ENCODE measurements around the gene C9orf40. TPM values are rescaled to one million over a fixed set of nuclear protein-coding genes. Genes with fewer than 3 reads are reported as not detected.

C9orf40 gene
- total and polyA plus RNA-seq, 2 of the 4 experiments (the other 2 are of a cell fraction) = 0.36 to 1.9 TPM

DNA sequence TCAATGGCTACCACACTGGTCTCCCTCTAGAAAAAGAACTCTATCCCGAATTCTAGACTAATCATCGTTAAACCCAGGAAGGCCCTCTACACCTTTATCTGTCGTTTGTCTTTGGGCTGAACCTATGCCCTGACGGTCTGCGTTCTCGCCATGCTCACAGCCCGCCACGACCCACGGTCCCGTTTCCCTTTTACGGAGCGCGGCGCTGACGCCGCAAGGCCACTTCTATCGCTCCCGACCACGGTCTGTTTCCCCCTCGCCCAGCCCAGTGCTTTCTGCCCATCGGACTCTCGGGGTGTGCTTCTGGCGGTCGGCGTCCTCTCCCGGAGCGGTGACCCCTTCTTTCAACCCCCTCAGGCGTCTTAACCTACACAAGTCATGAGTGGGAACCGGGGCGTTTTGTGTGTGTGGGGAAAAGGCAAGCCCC is 974 bp downstream of the C9orf40 start:
- no peak overlapping the region for H2AK5ac ChIP-seq (ENCODE audit: low read depth, low read length)
- peak overlapping the region; percentile 54; the same call in 1 of the 2 replicates for H2BK120ac ChIP-seq (ENCODE audit: low read depth, low read length)
- peak overlapping the region; percentile 92 for H3K4me2 ChIP-seq (ENCODE audit: low read depth, low read length)
- H3K9me1 ChIP-seq (ENCODE audit: insufficient read depth, low read length) = no peaks in the 10 kb centered on the region
- H3K79me1 ChIP-seq (ENCODE audit: low read depth in 1 of 2, low read length in 2 of 2) = peaks cover 11 to 16% of the 10 kb centered on the region in 2 experiments
- no peak overlapping the region; the same call in 1 of the 2 replicates for H4K91ac ChIP-seq (ENCODE audit: insufficient read depth, low read depth, low read length)
- no peaks in the 10 kb centered on the region for H3K36me3 ChIP-seq (ENCODE audit: control insufficient read depth, insufficient read depth, low read length)
- H3K27me3 ChIP-seq (ENCODE audit: control insufficient read depth, insufficient read depth, low read length) = no peaks in the 10 kb centered on the region
- peak overlapping the region; percentile 82 for H3K27ac ChIP-seq (ENCODE audit: insufficient read depth, low read length)
- H2AK9ac ChIP-seq (replicated peaks; ENCODE audit: low read depth, low read length, poor library complexity) = peak overlapping the region; percentile 92
- dilution Hi-C loops (cut with HindIII; ENCODE audit: low sequenced_read_pairs, unreplicated experiment) = no loop called here
- peak overlapping the region; percentile 42; the same call in 1 of the 2 replicates for H3K56ac ChIP-seq (ENCODE audit: extremely low read depth, insufficient read depth, low read length)
- peak overlapping the region; percentile 8; the same call in 1 of the 2 replicates for H4K5ac ChIP-seq (ENCODE audit: low read depth, low read length)
- ChIA-PET CTCF (interaction anchor here (0.6 kb wide), 1 partner anchor 39 kb away, joined by 5 read pairs; no protein-coding TSS in a partner anchor), POLR2A (ENCODE audit: unreplicated experiment) (interaction anchor here (0.6 kb wide), 1 partner anchor 124 kb away, joined by 5 read pairs; no protein-coding TSS in a partner anchor)
- 3% methylated on average over 9 of the region's 30 CpGs; no CpG with 5 or more reads in 1 of the 2 experiments for WGBS, 2 experiments (ENCODE audit: extremely low coverage in 2 of 2, insufficient read length in 1 of 2)
- in situ Hi-C loops (cut with MboI; ENCODE audit: low sequenced_read_pairs) = no loop called here
- H3K9me3 ChIP-seq (ENCODE audit: control insufficient read depth, insufficient read depth, low read length) = no peaks in the 10 kb centered on the region
- H2BK5ac ChIP-seq (ENCODE audit: low read depth, low read length, poor library complexity, severe bottlenecking) = peak overlapping the region; percentile 80
- TF ChIP-seq, protein P1, sequence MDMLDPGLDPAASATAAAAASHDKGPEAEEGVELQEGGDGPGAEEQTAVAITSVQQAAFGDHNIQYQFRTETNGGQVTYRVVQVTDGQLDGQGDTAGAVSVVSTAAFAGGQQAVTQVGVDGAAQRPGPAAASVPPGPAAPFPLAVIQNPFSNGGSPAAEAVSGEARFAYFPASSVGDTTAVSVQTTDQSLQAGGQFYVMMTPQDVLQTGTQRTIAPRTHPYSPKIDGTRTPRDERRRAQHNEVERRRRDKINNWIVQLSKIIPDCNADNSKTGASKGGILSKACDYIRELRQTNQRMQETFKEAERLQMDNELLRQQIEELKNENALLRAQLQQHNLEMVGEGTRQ (IDR thresholded peaks at IDR 0.05; ENCODE audit: low read depth, low read length) = no peak
- TF ChIP-seq CEBPB (IDR thresholded peaks at IDR 0.05; ENCODE audit: low read depth, low read length) (no peak), MXI1 (IDR thresholded peaks at IDR 0.05; ENCODE audit: borderline replicate concordance, low read depth, low read length) (no peak), RFX5 (IDR thresholded peaks at IDR 0.05; ENCODE audit: low read depth, low read length) (no peak), BHLHE40 (IDR thresholded peaks at IDR 0.05; ENCODE audit: low read depth, low read length) (no peak), RCOR1 (IDR thresholded peaks at IDR 0.05; ENCODE audit: insufficient replicate concordance, low read length) (no peak), MAZ (IDR thresholded peaks at IDR 0.05; ENCODE audit: borderline replicate concordance, low read depth, low read length) (no peak), SMC3 (IDR thresholded peaks at IDR 0.05; ENCODE audit: low read depth, low read length) (no peak), RAD21 (IDR thresholded peaks at IDR 0.05; ENCODE audit: low read length) (no peak), NFE2L2 (IDR thresholded peaks at IDR 0.05; ENCODE audit: low read depth, low read length) (no peak), FOS (IDR thresholded peaks at IDR 0.05; ENCODE audit: low read depth, low read length) (no peak)
- TF ChIP-seq, protein P2, sequence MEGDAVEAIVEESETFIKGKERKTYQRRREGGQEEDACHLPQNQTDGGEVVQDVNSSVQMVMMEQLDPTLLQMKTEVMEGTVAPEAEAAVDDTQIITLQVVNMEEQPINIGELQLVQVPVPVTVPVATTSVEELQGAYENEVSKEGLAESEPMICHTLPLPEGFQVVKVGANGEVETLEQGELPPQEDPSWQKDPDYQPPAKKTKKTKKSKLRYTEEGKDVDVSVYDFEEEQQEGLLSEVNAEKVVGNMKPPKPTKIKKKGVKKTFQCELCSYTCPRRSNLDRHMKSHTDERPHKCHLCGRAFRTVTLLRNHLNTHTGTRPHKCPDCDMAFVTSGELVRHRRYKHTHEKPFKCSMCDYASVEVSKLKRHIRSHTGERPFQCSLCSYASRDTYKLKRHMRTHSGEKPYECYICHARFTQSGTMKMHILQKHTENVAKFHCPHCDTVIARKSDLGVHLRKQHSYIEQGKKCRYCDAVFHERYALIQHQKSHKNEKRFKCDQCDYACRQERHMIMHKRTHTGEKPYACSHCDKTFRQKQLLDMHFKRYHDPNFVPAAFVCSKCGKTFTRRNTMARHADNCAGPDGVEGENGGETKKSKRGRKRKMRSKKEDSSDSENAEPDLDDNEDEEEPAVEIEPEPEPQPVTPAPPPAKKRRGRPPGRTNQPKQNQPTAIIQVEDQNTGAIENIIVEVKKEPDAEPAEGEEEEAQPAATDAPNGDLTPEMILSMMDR (conservative IDR thresholded peaks at IDR 0.05; ENCODE audit: low read depth, low read length) = no peak
- intact Hi-C loops (cut with micrococcal nuclease) = loop anchor here (1.0 to 2.0 kb wide), 2 partner anchors 126 to 175 kb away; no protein-coding TSS in a partner anchor
- peak overlapping the region; percentile 93; the same call in 1 of the 2 replicates for H3K23ac ChIP-seq (ENCODE audit: low read depth, low read length)
- H3K4ac ChIP-seq (ENCODE audit: low read depth, low read length) = peak overlapping the region; percentile 61
- H3K4me1 ChIP-seq (ENCODE audit: control insufficient read depth, insufficient read depth, low read length) = no peaks in the 10 kb centered on the region
- H3K14ac ChIP-seq (replicated peaks; ENCODE audit: low read depth, low read length) = peak overlapping the region; percentile 64
- no peaks in the 10 kb centered on the region for H4K20me1 ChIP-seq (ENCODE audit: insufficient read depth, low read length)
- H2BK15ac ChIP-seq (ENCODE audit: low read depth, low read length) = 0 out of 3 replicates have a peak overlapping the region, but pooled peaks have one; percentile 11
- peak overlapping the region; percentile 99 for H2AFZ ChIP-seq (replicated peaks; ENCODE audit: low read length, poor library complexity)
- H3K9ac ChIP-seq (ENCODE audit: low read depth, low read length) = peak overlapping the region; percentile 93
- peak overlapping the region; percentile 100 for H3K4me3 ChIP-seq (ENCODE audit: insufficient read depth, low read depth, low read length)
- H3K18ac ChIP-seq (ENCODE audit: low read depth, low read length) = peak overlapping the region; percentile 95
- ATAC-seq (ENCODE audit: low read depth) (peak; percentile 55), DNase-seq (peak; percentile 12)
- BruUV-seq (replicated peaks) = no TSS peak
- H2BK20ac ChIP-seq (ENCODE audit: low read depth, low read length) = no peak overlapping the region
- peak overlapping the region in 1 of 2 experiments; percentile 82; a peak in 3 of 4 replicates for H4K8ac ChIP-seq (ENCODE audit: low read depth in 2 of 2, low read length in 2 of 2)
